Natural killer cell treated with Interleukin-12 subunit alpha and Interleukin-12 subunit beta and Interleukin-15 and Interleukin-18, amount 100 ng/mL, for 72 hours (primary cell): Measurements from ENCODE around the gene TP53BP1. TPM values are rescaled to one million over a fixed set of nuclear protein-coding genes. Genes with fewer than 3 reads are reported as not detected.

Experiments
- ATAC-seq, 2 donors: fragments of 150-1000 bp; cut with Tn5 transposase in 1 of 2; sonication (Bioruptor Pico), chemical (Tn5 transposase) in 1 of 2; 2 replicates each; pipeline ENCODE4 v1.10.0; 2021
- DNase-seq: peaks from one replicate; pipeline ENCODE4 v3.0.0; 2022; ENCODE audit warnings: low spot score
- H3K27ac Mint-ChIP-seq, 2 donors: 1 replicate in 1 of 2; 2 replicates in 1 of 2; pipeline ENCODE4 v1.8.0; 2022; ENCODE audit warnings: mixed read lengths in 2 of 2, mild to moderate bottlenecking in 1 of 2, moderate library complexity in 1 of 2
- H3K27me3 Mint-ChIP-seq, 2 donors: 1 replicate in 1 of 2; 2 replicates in 1 of 2; pipeline ENCODE4 v1.8.0; 2022; ENCODE audit warnings: mixed read lengths in 2 of 2
- H3K36me3 Mint-ChIP-seq: one replicate; pipeline ENCODE4 v1.8.0; 2022; ENCODE audit warnings: mixed read lengths
- H3K4me1 Mint-ChIP-seq, 2 donors: 1 replicate in 1 of 2; 2 replicates in 1 of 2; pipeline ENCODE4 v1.8.0; 2022; ENCODE audit warnings: low read depth in 2 of 2, mixed read lengths in 2 of 2, mild to moderate bottlenecking in 1 of 2
- H3K4me3 Mint-ChIP-seq: one replicate; pipeline ENCODE4 v1.8.0; 2022; ENCODE audit warnings: mixed read lengths
- H3K9me3 Mint-ChIP-seq: 2 replicates; pipeline ENCODE4 v1.8.0; 2022; ENCODE audit warnings: mixed read lengths
- total RNA-seq, 2 donors: library from RNA; stranded (reverse); gene quantifications; one replicate each; pipeline ENCODE4 v1.2.3, GENCODE V29; 2022

Gene TP53BP1
- total RNA-seq, 2 donors from 2014 or later: 27.8 to 46.7 TPM

GRCh38 chr15:43514241-43515057 lies 21.5 kb upstream of the TP53BP1 start:
- no peak for ATAC-seq
- H3K36me3 Mint-ChIP-seq: no peaks in the 10 kb centered on the region
- H3K4me1 Mint-ChIP-seq: peaks cover 32 to 33% of the 10 kb centered on the region in 2 donors
- peak overlapping the region; percentile 25 to 64 for H3K27ac Mint-ChIP-seq
- H3K4me3 Mint-ChIP-seq: peak overlapping the region; percentile 28
- peaks cover 29 to 32% of the 10 kb centered on the region in 2 donors for H3K27me3 Mint-ChIP-seq
- H3K9me3 Mint-ChIP-seq: no peaks in the 10 kb centered on the region
- DNase-seq: no peak

- Mint-ChIP-seq H3K9me3 (no peaks in the 10 kb centered on the region), H3K4me3 (peak overlapping the region; percentile 28), H3K27me3 (peaks cover 22 to 27% of the 10 kb centered on the region in 2 donors), H3K27ac (peak overlapping the region; percentile 25 to 64), H3K36me3 (no peaks in the 10 kb centered on the region), H3K4me1 (peaks cover 29 to 32% of the 10 kb centered on the region in 2 donors)
- ATAC-seq: no peak
- no peak for DNase-seq
These were observed 20.6 kb upstream of the TP53BP1 start for GRCh38 chr15:43513550-43513949.

DNA sequence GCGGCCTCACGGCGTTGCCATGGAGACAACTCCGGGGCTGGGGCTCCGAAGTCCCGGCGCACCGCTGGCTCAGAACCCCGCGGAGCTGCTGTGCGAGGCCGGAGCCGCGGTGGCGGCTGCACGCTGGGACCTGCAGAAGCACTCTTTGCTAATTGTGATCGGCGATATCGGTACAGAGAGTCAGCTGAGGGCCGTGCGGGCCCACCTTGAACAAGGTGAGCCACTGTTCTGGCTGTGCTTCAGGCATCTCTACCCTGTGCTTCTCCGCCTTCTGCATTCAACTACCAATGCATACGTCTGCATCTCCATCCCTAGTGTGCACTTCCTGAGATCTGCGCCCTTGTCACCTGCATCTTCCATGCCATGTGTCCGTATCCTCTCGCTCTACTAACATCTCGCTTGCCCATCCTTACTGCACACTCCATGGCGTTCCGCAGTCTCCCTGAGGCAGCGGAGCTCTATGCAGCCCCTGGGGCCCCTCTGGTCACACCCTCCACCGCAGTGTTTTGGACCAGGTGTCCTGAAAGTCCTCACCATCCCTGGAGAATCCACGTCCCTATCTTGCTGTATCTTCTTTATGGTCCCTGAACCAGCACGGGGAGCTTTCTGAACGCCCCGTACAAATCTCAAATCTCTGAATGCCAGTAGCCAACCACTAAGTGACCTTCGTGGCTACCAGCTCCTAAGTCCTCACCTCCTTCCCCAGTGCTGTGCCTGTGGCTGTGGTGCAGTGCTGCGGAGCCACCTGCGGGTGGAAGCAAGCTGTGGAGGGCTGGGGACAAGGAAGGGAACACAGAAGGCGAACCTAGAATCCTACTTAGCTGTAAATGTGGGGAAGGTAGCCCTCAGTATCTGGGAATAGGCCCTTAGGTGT lies 18.3 kb upstream of the TP53BP1 start:
- H3K4me1 Mint-ChIP-seq: peaks cover 15 to 28% of the 10 kb centered on the region in 2 donors
- H3K36me3 Mint-ChIP-seq: no peaks in the 10 kb centered on the region
- ATAC-seq: no peak
- H3K27me3 Mint-ChIP-seq: peaks cover 4 to 12% of the 10 kb centered on the region in 2 donors
- peak overlapping the region; percentile 81 to 93 for H3K27ac Mint-ChIP-seq
- peak overlapping the region; percentile 95 for H3K4me3 Mint-ChIP-seq
- no peaks in the 10 kb centered on the region for H3K9me3 Mint-ChIP-seq
- no peak for DNase-seq

DNA sequence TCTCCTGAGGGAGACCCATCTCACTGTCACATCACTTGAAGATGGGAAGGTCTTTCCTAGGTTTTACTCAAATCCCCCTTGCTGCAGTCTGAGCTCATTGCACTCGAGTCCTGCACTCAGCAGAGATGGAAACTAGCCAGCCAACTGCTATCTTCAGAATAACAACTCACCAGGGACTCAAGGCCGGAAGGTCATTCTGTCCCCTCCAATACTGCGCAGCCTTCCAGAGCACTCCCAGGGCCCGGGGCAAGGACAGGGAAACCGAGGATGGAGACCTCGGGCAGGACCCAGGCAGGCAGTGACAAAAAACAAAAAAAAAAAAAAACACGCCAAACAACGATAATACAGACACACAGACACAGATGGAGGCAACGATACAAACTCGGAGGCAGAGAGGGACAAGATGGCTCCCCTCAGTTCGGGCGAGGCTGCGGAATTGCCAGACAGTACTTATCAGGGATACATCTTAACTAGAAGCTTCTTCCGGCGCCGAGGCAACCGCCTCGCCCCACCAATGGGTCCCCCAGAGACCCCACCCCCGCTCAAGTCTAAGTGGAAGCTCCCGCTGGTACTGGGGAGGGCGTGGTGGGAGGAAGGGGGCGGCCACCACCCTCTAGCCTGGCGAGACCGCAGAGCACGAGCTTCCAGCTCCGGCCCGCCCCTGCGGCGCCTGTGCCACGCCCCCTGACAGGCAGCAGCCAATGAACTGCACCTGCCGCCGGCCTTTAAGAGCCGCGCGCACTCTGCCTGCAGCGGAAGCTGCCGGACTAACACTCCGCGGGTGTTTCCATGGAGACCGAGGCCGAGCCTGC lies 17.4 kb upstream of the TP53BP1 start:
- Mint-ChIP-seq H3K9me3 (no peaks in the 10 kb centered on the region), H3K27ac (peak overlapping the region; percentile 81 to 93), H3K36me3 (no peaks in the 10 kb centered on the region), H3K4me3 (peak overlapping the region; percentile 95), H3K27me3 (peaks cover 0 to 6% of the 10 kb centered on the region in 2 donors), H3K4me1 (peaks cover 15 to 28% of the 10 kb centered on the region in 2 donors)
- peak; percentile 99 for DNase-seq
- peak; percentile 99 for ATAC-seq

GRCh38 chr15:43509660-43510199 lies 16.8 kb upstream of the TP53BP1 start:
- peak overlapping the region; percentile 95 for H3K4me3 Mint-ChIP-seq
- ATAC-seq (no peak), DNase-seq (no peak)
- H3K36me3 Mint-ChIP-seq: no peaks in the 10 kb centered on the region
- no peaks in the 10 kb centered on the region for H3K9me3 Mint-ChIP-seq
- peaks cover 15 to 28% of the 10 kb centered on the region in 2 donors for H3K4me1 Mint-ChIP-seq
- H3K27me3 Mint-ChIP-seq: peaks cover 0 to 6% of the 10 kb centered on the region in 2 donors
- peak overlapping the region; percentile 81 to 93 for H3K27ac Mint-ChIP-seq

- Mint-ChIP-seq H3K27ac (peak overlapping the region in 1 of 2 donors; percentile 81), H3K9me3 (no peaks in the 10 kb centered on the region), H3K4me3 (no peak overlapping the region), H3K27me3 (peaks cover 0 to 8% of the 10 kb centered on the region in 2 donors), H3K4me1 (peaks cover 15 to 28% of the 10 kb centered on the region in 2 donors), H3K36me3 (no peaks in the 10 kb centered on the region)
- no peak for DNase-seq
- no peak for ATAC-seq
These were observed 16.2 kb upstream of the TP53BP1 start for GRCh38 chr15:43508991-43509659.

GRCh38 chr15:43508421-43508820 lies 15.5 kb upstream of the TP53BP1 start:
- H3K27ac Mint-ChIP-seq: no peak overlapping the region
- H3K36me3 Mint-ChIP-seq: no peaks in the 10 kb centered on the region
- no peak for DNase-seq
- no peak overlapping the region for H3K4me3 Mint-ChIP-seq
- H3K4me1 Mint-ChIP-seq: peaks cover 12 to 21% of the 10 kb centered on the region in 2 donors
- peaks cover 0 to 8% of the 10 kb centered on the region in 2 donors for H3K27me3 Mint-ChIP-seq
- ATAC-seq: no peak
- no peaks in the 10 kb centered on the region for H3K9me3 Mint-ChIP-seq

- Mint-ChIP-seq H3K27ac (no peak overlapping the region), H3K36me3 (no peaks in the 10 kb centered on the region), H3K27me3 (peaks cover 0 to 2% of the 10 kb centered on the region in 2 donors), H3K9me3 (no peaks in the 10 kb centered on the region), H3K4me3 (no peak overlapping the region), H3K4me1 (peaks cover 6% of the 10 kb centered on the region in 2 donors)
- no peak for DNase-seq
- ATAC-seq: no peak
These were observed 12.8 kb upstream of the TP53BP1 start for GRCh38 chr15:43505738-43506137.

DNA sequence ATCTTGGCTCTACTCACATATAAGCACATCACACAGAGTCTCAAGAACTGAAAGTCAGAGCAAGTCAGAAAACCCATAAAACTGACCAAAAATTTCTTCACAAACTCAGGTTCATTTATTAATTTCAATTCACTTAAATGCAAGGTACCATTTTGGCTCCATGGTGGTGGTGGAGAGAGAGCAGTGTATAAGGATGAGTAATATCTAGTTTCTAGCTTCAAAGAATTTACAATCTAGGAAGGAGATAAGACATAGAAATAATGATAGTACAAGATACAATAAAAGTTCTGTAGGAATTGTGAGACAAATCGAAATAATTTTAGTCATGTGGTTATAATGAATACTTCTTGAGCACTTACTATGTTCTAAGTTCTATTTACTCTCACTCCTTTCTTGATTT lies 6.7 kb upstream of the TP53BP1 start:
- no peak for DNase-seq
- no peak for ATAC-seq
- Mint-ChIP-seq H3K4me1 (no peaks in the 10 kb centered on the region), H3K9me3 (no peaks in the 10 kb centered on the region), H3K36me3 (no peaks in the 10 kb centered on the region), H3K27me3 (peaks cover 0 to 2% of the 10 kb centered on the region in 2 donors), H3K27ac (no peak overlapping the region), H3K4me3 (no peak overlapping the region)

DNA sequence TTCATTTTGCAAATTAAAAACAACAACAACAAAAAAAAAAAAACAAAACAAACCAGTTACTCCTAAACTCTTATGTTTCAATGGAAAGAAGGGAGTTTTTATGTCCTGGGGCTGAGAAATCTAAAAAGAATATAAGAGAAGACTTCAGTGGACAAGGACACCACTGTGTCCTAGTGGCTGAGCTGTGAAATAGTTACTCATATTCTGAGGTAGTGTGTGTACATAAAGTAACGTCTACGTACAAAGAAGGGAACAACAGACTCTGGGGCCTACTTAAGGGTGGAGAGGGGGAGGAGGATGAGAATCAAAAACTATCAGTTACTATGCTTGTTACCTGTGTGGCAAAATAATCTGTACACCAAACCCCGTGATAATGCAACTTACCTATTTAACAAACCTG lies 6.0 kb upstream of the TP53BP1 start:
- Mint-ChIP-seq H3K27me3 (no peaks in the 10 kb centered on the region), H3K27ac (no peak overlapping the region), H3K36me3 (no peaks in the 10 kb centered on the region), H3K4me3 (no peak overlapping the region), H3K9me3 (no peaks in the 10 kb centered on the region), H3K4me1 (no peaks in the 10 kb centered on the region)
- no peak for DNase-seq
- no peak for ATAC-seq

- Mint-ChIP-seq H3K4me1 (peaks cover 23 to 27% of the 10 kb centered on the region in 2 donors), H3K36me3 (peaks cover 8% of the 10 kb centered on the region), H3K4me3 (peak overlapping the region; percentile 94), H3K27me3 (no peaks in the 10 kb centered on the region), H3K27ac (peak overlapping the region; percentile 76 to 84), H3K9me3 (no peaks in the 10 kb centered on the region)
- no peak for ATAC-seq
- no peak for DNase-seq
These were observed 932 bp upstream of the TP53BP1 start for GRCh38 chr15:43493703-43494472.

- Mint-ChIP-seq H3K27ac (peak overlapping the region; percentile 76 to 84), H3K4me3 (peak overlapping the region; percentile 94), H3K9me3 (no peaks in the 10 kb centered on the region), H3K4me1 (peaks cover 24 to 28% of the 10 kb centered on the region in 2 donors), H3K36me3 (peaks cover 8% of the 10 kb centered on the region), H3K27me3 (no peaks in the 10 kb centered on the region)
- DNase-seq (no peak), ATAC-seq (no peak)
These were observed 690 bp downstream of the TP53BP1 start for GRCh38 chr15:43492266-43492665.
